ENCODE data around the gene KCNJ11.

- TF ChIP-seq POLR2A (IDR thresholded peaks at IDR 0.05) (no peak), CTCF (IDR thresholded peaks at IDR 0.05) (no peak), POLR2AphosphoS5 (IDR thresholded peaks at IDR 0.05) (no peak)
Measured at GRCh38 chr11:17389957-17390649, 1.6 kb upstream of the KCNJ11 start.
